ENCODE results near the gene USF2. TPM values are rescaled to one million over a fixed set of nuclear protein-coding genes. Genes with fewer than 3 reads are reported as not detected.

The USF2 gene
- total and polyA plus RNA-seq, 2 of the 8 experiments (the other 6 are each of a cell fraction or from before 2014, with no cell fraction given): 74.1 to 109 TPM

DNA sequence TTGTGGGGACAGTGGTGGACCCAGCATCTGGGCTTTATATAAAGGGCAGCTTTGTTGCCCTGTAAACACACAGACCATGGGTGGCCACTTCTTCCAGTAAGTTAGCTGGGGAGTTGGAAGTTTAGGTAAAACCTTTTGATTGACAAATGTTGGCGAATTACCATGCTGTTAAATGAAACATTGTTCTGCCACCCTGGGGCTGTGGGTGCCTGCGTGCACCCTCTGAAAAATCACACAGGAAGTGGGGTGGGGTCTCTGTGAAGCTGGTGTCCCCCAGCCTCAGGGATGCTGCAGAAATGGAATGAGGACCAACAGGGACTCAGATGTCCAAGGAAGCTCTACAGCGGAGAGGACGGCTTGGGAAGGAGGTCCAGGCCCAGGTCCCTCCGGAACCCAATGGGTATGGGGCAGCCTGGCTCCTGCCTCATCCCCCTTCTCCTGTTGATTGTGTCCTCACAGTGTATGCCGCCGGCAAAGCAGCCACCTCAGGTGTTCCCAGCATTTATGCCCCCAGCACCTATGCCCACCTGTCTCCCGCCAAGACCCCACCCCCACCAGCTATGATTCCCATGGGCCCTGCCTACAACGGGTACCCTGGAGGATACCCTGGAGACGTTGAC lies 2.8 kb upstream of the USF2 start (continued):
- TF ChIP-seq, protein P1, sequence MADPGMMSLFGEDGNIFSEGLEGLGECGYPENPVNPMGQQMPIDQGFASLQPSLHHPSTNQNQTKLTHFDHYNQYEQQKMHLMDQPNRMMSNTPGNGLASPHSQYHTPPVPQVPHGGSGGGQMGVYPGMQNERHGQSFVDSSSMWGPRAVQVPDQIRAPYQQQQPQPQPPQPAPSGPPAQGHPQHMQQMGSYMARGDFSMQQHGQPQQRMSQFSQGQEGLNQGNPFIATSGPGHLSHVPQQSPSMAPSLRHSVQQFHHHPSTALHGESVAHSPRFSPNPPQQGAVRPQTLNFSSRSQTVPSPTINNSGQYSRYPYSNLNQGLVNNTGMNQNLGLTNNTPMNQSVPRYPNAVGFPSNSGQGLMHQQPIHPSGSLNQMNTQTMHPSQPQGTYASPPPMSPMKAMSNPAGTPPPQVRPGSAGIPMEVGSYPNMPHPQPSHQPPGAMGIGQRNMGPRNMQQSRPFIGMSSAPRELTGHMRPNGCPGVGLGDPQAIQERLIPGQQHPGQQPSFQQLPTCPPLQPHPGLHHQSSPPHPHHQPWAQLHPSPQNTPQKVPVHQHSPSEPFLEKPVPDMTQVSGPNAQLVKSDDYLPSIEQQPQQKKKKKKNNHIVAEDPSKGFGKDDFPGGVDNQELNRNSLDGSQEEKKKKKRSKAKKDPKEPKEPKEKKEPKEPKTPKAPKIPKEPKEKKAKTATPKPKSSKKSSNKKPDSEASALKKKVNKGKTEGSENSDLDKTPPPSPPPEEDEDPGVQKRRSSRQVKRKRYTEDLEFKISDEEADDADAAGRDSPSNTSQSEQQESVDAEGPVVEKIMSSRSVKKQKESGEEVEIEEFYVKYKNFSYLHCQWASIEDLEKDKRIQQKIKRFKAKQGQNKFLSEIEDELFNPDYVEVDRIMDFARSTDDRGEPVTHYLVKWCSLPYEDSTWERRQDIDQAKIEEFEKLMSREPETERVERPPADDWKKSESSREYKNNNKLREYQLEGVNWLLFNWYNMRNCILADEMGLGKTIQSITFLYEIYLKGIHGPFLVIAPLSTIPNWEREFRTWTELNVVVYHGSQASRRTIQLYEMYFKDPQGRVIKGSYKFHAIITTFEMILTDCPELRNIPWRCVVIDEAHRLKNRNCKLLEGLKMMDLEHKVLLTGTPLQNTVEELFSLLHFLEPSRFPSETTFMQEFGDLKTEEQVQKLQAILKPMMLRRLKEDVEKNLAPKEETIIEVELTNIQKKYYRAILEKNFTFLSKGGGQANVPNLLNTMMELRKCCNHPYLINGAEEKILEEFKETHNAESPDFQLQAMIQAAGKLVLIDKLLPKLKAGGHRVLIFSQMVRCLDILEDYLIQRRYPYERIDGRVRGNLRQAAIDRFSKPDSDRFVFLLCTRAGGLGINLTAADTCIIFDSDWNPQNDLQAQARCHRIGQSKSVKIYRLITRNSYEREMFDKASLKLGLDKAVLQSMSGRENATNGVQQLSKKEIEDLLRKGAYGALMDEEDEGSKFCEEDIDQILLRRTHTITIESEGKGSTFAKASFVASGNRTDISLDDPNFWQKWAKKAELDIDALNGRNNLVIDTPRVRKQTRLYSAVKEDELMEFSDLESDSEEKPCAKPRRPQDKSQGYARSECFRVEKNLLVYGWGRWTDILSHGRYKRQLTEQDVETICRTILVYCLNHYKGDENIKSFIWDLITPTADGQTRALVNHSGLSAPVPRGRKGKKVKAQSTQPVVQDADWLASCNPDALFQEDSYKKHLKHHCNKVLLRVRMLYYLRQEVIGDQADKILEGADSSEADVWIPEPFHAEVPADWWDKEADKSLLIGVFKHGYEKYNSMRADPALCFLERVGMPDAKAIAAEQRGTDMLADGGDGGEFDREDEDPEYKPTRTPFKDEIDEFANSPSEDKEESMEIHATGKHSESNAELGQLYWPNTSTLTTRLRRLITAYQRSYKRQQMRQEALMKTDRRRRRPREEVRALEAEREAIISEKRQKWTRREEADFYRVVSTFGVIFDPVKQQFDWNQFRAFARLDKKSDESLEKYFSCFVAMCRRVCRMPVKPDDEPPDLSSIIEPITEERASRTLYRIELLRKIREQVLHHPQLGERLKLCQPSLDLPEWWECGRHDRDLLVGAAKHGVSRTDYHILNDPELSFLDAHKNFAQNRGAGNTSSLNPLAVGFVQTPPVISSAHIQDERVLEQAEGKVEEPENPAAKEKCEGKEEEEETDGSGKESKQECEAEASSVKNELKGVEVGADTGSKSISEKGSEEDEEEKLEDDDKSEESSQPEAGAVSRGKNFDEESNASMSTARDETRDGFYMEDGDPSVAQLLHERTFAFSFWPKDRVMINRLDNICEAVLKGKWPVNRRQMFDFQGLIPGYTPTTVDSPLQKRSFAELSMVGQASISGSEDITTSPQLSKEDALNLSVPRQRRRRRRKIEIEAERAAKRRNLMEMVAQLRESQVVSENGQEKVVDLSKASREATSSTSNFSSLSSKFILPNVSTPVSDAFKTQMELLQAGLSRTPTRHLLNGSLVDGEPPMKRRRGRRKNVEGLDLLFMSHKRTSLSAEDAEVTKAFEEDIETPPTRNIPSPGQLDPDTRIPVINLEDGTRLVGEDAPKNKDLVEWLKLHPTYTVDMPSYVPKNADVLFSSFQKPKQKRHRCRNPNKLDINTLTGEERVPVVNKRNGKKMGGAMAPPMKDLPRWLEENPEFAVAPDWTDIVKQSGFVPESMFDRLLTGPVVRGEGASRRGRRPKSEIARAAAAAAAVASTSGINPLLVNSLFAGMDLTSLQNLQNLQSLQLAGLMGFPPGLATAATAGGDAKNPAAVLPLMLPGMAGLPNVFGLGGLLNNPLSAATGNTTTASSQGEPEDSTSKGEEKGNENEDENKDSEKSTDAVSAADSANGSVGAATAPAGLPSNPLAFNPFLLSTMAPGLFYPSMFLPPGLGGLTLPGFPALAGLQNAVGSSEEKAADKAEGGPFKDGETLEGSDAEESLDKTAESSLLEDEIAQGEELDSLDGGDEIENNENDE (IDR thresholded peaks at IDR 0.05; ENCODE audit: insufficient replicate concordance, low read length): no peak
- no peak for TF ChIP-seq SIX5 (IDR thresholded peaks at IDR 0.05; ENCODE audit: low read depth, low read length)
- TF ChIP-seq MAFK (IDR thresholded peaks at IDR 0.05; ENCODE audit: low read depth, low read length): no peak
- no peak for TF ChIP-seq KDM1A (IDR thresholded peaks at IDR 0.05; ENCODE audit: borderline replicate concordance, low read length)
- TF ChIP-seq FOSL1 (IDR thresholded peaks at IDR 0.05; ENCODE audit: insufficient read depth, low read depth, low read length): no peak
- no peak for TF ChIP-seq TAF1 (IDR thresholded peaks at IDR 0.05; ENCODE audit: low read depth, low read length)
- no peak for TF ChIP-seq SUZ12 (IDR thresholded peaks at IDR 0.05; ENCODE audit: low read length)
- TF ChIP-seq CEBPB (IDR thresholded peaks at IDR 0.05; ENCODE audit: low read depth, low read length): no peak
- no peak for TF ChIP-seq SAP30 (IDR thresholded peaks at IDR 0.05; ENCODE audit: insufficient read depth, insufficient replicate concordance, low read length)
- TF ChIP-seq ATF3 (IDR thresholded peaks at IDR 0.05; ENCODE audit: insufficient read depth, low read depth, low read length): no peak

All from H1 (cell line).